GM23248 (cell line): ENCODE data around the gene PTGR3. TPM values are rescaled to one million over a fixed set of nuclear protein-coding genes. Genes with fewer than 3 reads are reported as not detected.
A peak's percentile ranks its signal among the peaks of the same experiment; 100 is the strongest.

Source experiments
- DNase-seq: peaks from one replicate; pipeline ENCODE4 v3.0.0-alpha.2; 2015
- H2AFZ ChIP-seq: fragments of 200-600 bp; sonication (generic); 2 replicates; pipeline ENCODE4 v1.6.1; 2016; ENCODE audit warnings: antibody characterized with exemption
- H3F3A ChIP-seq: fragments of 200-600 bp; sonication (generic); 2 replicates; pipeline ENCODE4 v1.6.1; 2016; ENCODE audit warnings: mild to moderate bottlenecking, antibody characterized with exemption, mixed run types; ENCODE audit not compliant: insufficient read depth
- H3K27ac ChIP-seq: fragments of 200-600 bp; sonication (generic); 2 replicates; pipeline ENCODE4 v1.5.1; 2016; ENCODE audit warnings: mild to moderate bottlenecking
- H3K27me3 ChIP-seq: fragments of 200-600 bp; sonication (generic); replicated peaks from 2 replicates; pipeline ENCODE4 v1.6.1; 2016; ENCODE audit warnings: mild to moderate bottlenecking; ENCODE audit not compliant: insufficient read depth
- H3K36me3 ChIP-seq: fragments of 200-600 bp; sonication (generic); 2 replicates; pipeline ENCODE4 v1.6.1; 2016; ENCODE audit warnings: low read depth, mild to moderate bottlenecking
- H3K4me1 ChIP-seq: fragments of 200-600 bp; sonication (generic); 2 replicates; pipeline ENCODE4 v1.6.1; 2016; ENCODE audit warnings: mild to moderate bottlenecking; ENCODE audit not compliant: insufficient read depth
- H3K4me2 ChIP-seq: fragments of 200-600 bp; sonication (generic); one replicate; pipeline ENCODE4 v1.6.1; 2016; ENCODE audit warnings: mild to moderate bottlenecking; ENCODE audit not compliant: unreplicated experiment
- H3K4me3 ChIP-seq: fragments of 200-600 bp; sonication (generic); 2 replicates; pipeline ENCODE4 v1.5.1; 2016; ENCODE audit warnings: mild to moderate bottlenecking
- H3K79me2 ChIP-seq: fragments of 200-600 bp; sonication (generic); 2 replicates; pipeline ENCODE4 v1.6.1; 2016; ENCODE audit warnings: mild to moderate bottlenecking; ENCODE audit not compliant: insufficient read depth
- H3K9ac ChIP-seq: fragments of 200-600 bp; sonication (generic); 2 replicates; pipeline ENCODE4 v1.6.1; 2016; ENCODE audit warnings: mild to moderate bottlenecking
- H3K9me2 ChIP-seq: fragments of 200-600 bp; sonication (generic); 2 replicates; pipeline ENCODE4 v1.6.1; 2016; ENCODE audit warnings: mixed run types, mild to moderate bottlenecking, moderate library complexity; ENCODE audit not compliant: insufficient read depth
- H3K9me3 ChIP-seq: fragments of 200-600 bp; sonication (generic); one replicate; pipeline ENCODE4 v1.6.1; 2017; ENCODE audit warnings: low read depth
- H4K20me1 ChIP-seq: fragments of 200-600 bp; sonication (generic); 2 replicates; pipeline ENCODE4 v1.6.0; 2016; ENCODE audit not compliant: insufficient read depth
- EZH2 ChIP-seq: fragments of 200-600 bp; sonication (generic); IDR thresholded peaks from 2 replicates; pipeline ENCODE4 v1.6.1; 2018; ENCODE audit warnings: antibody characterized with exemption, mild to moderate bottlenecking; ENCODE audit not compliant: insufficient read depth, poor library complexity, severe bottlenecking
- EZH2phosphoT487 ChIP-seq: fragments of 200-600 bp; sonication (generic); IDR thresholded peaks from 2 replicates; pipeline ENCODE4 v1.6.1; 2018; ENCODE audit warnings: antibody characterized with exemption, moderate library complexity, mild to moderate bottlenecking, low read depth; ENCODE audit not compliant: insufficient read depth
- WGBS, 2 experiments: methylation state at CpG; one replicate each; pipeline ENCODE4 v1.1.6; 2015 to 2017; ENCODE audit warnings: low lambda C conversion rate in 2 of 2, low coverage in 1 of 2; ENCODE audit errors: missing lambda C conversion rate in 2 of 2; 5-methylcytosine and 5-hydroxymethylcytosine counted together
- in situ Hi-C: fragments of 300-500 bp; cut with MboI; formaldehyde crosslinking; loops from 2 replicates; pipeline ENCODE4 v1.15.0; 2020
- polyA plus RNA-seq: library from polyadenylated mRNA; unstranded; fragments of >200 nt; fragmentation: Nextera tagmentation; extraction: Ambion mirVana; gene quantifications from 2 replicates; pipeline ENCODE4 v1.2.1, GENCODE V29; 2016
- total RNA-seq: library from RNA; depleted of rRNA; stranded (reverse); fragments of >200 nt; shearing (Covaris generic); gene quantifications from 2 replicates; pipeline ENCODE4 v1.2.3, GENCODE V29; 2014

PTGR3 gene
- total and polyA plus RNA-seq, 2 experiments from 2014 or later: 10.2 to 21.3 TPM

DNA sequence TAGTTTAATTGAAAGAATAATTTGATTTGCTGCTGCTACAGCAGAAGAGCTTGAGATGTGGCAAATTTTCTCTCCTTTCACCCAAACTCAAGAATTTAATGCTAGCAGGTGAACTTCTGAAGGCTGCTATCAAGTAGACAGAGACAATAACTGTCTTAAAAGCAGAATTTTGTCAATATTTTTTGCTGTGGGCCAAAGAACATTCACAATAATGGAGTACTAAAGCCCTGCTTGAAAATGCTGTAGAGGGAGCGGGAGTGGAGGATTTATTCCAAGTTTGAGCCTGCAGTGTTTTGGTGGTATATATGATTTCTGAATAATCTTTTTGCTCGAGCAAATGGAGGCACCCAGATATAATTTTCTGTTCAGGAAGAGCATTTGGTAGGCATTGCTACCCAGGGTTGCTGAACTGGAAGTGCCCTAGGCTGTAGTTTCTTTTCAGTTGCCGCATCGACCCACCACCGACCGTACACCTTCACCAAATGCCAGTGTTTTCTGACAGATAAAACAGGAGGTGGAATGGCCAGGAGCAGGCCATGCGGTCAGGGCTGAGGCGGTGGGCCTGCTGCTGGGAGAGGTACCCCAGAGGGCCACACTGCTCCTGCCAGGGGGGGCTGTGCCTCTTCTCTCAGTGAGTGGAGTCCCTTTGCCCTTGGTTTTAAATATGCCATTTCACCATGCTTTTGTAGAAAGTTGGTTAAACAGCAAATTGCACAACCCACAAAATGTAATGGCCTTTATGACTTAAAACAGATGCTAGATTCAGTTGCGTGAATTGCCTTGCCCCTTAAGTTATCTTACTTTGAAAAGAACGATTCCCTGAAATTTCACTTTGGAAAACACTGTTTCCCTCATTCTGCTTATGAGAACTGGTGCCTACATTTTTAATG, 38.0 kb upstream of the PTGR3 start:
- DNase-seq: peak; percentile 73
- H3F3A ChIP-seq: peaks cover 6% of the 10 kb centered on the region; the same call in 1 of the 2 replicates

DNA sequence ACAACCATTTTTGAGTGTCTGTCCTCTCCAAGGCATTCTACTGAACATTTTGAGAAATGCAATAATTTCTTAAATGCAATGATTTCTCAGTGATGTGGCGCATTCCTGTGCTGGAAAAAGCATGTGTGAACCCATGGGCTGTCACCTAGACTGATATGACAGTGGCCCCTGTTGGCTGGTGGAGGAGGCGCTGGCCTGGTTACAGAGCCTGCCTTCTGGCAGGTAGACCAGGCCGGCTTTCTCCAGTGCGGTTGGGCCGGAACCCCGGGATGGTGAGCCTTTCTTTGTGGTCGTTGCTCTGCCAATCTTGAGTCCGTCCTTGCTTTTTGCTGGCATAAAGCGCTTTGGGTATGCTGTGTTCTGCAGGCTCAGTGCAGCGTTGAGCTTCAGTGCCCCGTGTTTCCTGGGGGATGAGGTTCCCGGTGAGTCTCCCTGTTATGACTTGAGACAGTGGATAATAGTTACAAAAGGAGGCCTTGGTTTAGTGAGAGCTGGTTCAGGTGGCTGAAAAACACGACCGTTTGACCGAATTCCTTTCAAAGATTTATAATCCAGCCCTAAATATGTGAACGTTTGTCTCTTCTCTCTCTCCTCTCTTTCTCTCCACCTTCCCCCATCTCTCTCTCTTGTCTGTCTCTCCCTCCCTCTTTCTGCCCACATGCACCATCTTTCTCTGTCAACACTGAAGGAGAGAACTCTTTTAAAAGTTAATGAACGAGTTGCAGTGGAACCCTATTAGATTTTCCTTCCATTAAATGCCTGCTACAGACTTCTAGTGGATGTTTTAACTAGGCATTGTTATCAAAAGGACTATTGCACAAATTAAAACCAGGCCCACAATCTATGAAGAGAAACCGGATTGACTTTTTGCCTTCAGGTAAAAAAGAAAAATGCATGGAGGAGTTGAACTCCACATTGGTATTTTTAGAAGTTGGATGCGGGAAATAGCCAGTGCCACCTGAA, 35.7 kb upstream of the PTGR3 start:
- no peaks in the 10 kb centered on the region for H3K9me3 ChIP-seq
- no peaks in the 10 kb centered on the region for H3K9me2 ChIP-seq
- H3K79me2 ChIP-seq: peaks cover 77% of the 10 kb centered on the region
- peaks cover 6% of the 10 kb centered on the region; the same call in 1 of the 2 replicates for H3F3A ChIP-seq
- H3K27me3 ChIP-seq: no peaks in the 10 kb centered on the region
- DNase-seq: no peak
- no peak overlapping the region for H2AFZ ChIP-seq
- H3K27ac ChIP-seq: no peak overlapping the region
- WGBS, 2 experiments: 84 to 85% methylated on average over 18 to 19 of the region's 19 CpGs
- H3K4me3 ChIP-seq: no peak overlapping the region
- H3K4me1 ChIP-seq: peaks cover 14% of the 10 kb centered on the region
- no peak overlapping the region for H3K9ac ChIP-seq
- TF ChIP-seq EZH2 (no peak), EZH2phosphoT487 (no peak)
- no peaks in the 10 kb centered on the region for H3K36me3 ChIP-seq
- no peaks in the 10 kb centered on the region for H4K20me1 ChIP-seq
- in situ Hi-C loops: no loop called here
- H3K4me2 ChIP-seq: no peak overlapping the region

More for the DNA sequence above, 38.0 kb upstream of the PTGR3 start:
- H3K9me2 ChIP-seq: no peaks in the 10 kb centered on the region
- H4K20me1 ChIP-seq: no peaks in the 10 kb centered on the region
- H3K4me3 ChIP-seq: peak overlapping the region; percentile 72
- H3K9me3 ChIP-seq: no peaks in the 10 kb centered on the region
- H3K27ac ChIP-seq: peak overlapping the region; percentile 73
- peaks cover 86% of the 10 kb centered on the region for H3K79me2 ChIP-seq
- peaks cover 15% of the 10 kb centered on the region for H3K4me1 ChIP-seq
- in situ Hi-C loops: no loop called here
- no peaks in the 10 kb centered on the region for H3K36me3 ChIP-seq
- WGBS, 2 experiments: 32 to 39% methylated on average over 10 of the region's 10 CpGs
- H3K4me2 ChIP-seq: peak overlapping the region; percentile 96
- H3K9ac ChIP-seq: peak overlapping the region; percentile 80
- H2AFZ ChIP-seq: peak overlapping the region; percentile 86
- TF ChIP-seq EZH2 (no peak), EZH2phosphoT487 (no peak)
- no peaks in the 10 kb centered on the region for H3K27me3 ChIP-seq

- H3K9ac ChIP-seq: no peak overlapping the region
- H3K36me3 ChIP-seq: no peaks in the 10 kb centered on the region
- no peaks in the 10 kb centered on the region for H3K27me3 ChIP-seq
- H4K20me1 ChIP-seq: no peaks in the 10 kb centered on the region
- peaks cover 3% of the 10 kb centered on the region; the same call in 1 of the 2 replicates for H3K4me1 ChIP-seq
- DNase-seq: no peak
- no peaks in the 10 kb centered on the region for H3F3A ChIP-seq
- H3K79me2 ChIP-seq: peaks cover 63% of the 10 kb centered on the region
- TF ChIP-seq EZH2 (no peak), EZH2phosphoT487 (no peak)
- H3K27ac ChIP-seq: no peak overlapping the region
- in situ Hi-C loops: no loop called here
- no peaks in the 10 kb centered on the region for H3K9me2 ChIP-seq
- no peak overlapping the region for H2AFZ ChIP-seq
- WGBS, 2 experiments: 95 to 100% methylated on average over 1 of the region's 1 CpG
- H3K4me2 ChIP-seq: no peak overlapping the region
- H3K9me3 ChIP-seq: no peaks in the 10 kb centered on the region
- H3K4me3 ChIP-seq: no peak overlapping the region
These were observed 32.8 kb upstream of the PTGR3 start for GRCh38 chr18:75241705-75242104.

DNA sequence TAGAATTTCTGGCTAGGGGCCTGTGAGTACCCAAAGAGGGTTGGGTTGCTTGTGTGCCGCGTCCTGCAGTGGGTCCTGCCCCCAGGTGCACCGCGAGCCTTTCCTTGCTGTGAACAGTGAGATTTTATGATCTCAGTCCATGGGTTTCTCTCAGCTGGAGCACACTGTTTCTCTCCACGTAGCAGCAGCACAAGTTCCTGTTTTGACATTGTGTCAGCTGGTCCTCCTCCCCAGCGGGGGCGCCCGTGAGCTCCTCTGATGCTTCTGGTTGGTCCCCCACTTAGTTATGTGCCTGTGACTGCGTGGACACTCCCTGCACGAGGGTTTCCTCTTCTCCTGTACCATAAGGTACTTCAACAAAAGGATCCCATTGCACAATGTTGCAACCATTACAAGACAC, 31.5 kb upstream of the PTGR3 start:
- H3K36me3 ChIP-seq: no peaks in the 10 kb centered on the region; the same call in 1 of the 2 replicates
- H4K20me1 ChIP-seq: no peaks in the 10 kb centered on the region
- no peak overlapping the region for H3K4me2 ChIP-seq
- 95 to 96% methylated on average over 10 of the region's 10 CpGs for WGBS, 2 experiments
- H3K27me3 ChIP-seq: no peaks in the 10 kb centered on the region
- in situ Hi-C loops: no loop called here
- H3K9ac ChIP-seq: no peak overlapping the region
- H3K79me2 ChIP-seq: peaks cover 51% of the 10 kb centered on the region
- H3K27ac ChIP-seq: no peak overlapping the region
- H3K9me3 ChIP-seq: no peaks in the 10 kb centered on the region
- H3K9me2 ChIP-seq: no peaks in the 10 kb centered on the region
- H3K4me1 ChIP-seq: no peaks in the 10 kb centered on the region
- no peak for TF ChIP-seq EZH2phosphoT487
- no peak for TF ChIP-seq EZH2
- no peak overlapping the region for H2AFZ ChIP-seq
- DNase-seq: no peak
- H3F3A ChIP-seq: no peaks in the 10 kb centered on the region
- H3K4me3 ChIP-seq: no peak overlapping the region
